Hematopoietic multipotent progenitor cell treated with erythropoietin and hydrocortisone succinate and interleukin-3 and kit ligand, for 17 days (in vitro differentiated cells): ENCODE measurements around the gene XKR7.
"Not testable (repeated sequence)": the region's sequence is repeated elsewhere in the genome, so short reads cannot be mapped to it uniquely, and the experiment has no call there.

Source experiments
- DNase-seq: peaks from one replicate; pipeline ENCODE4 v3.0.0-alpha.2; 2015; ENCODE audit warnings: low spot score

The XKR7 gene, protein sequence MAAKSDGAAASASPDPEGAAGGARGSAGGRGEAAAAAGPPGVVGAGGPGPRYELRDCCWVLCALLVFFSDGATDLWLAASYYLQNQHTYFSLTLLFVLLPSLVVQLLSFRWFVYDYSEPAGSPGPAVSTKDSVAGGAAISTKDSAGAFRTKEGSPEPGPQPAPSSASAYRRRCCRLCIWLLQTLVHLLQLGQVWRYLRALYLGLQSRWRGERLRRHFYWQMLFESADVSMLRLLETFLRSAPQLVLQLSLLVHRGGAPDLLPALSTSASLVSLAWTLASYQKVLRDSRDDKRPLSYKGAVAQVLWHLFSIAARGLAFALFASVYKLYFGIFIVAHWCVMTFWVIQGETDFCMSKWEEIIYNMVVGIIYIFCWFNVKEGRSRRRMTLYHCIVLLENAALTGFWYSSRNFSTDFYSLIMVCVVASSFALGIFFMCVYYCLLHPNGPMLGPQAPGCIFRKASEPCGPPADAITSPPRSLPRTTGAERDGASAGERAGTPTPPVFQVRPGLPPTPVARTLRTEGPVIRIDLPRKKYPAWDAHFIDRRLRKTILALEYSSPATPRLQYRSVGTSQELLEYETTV

DNA sequence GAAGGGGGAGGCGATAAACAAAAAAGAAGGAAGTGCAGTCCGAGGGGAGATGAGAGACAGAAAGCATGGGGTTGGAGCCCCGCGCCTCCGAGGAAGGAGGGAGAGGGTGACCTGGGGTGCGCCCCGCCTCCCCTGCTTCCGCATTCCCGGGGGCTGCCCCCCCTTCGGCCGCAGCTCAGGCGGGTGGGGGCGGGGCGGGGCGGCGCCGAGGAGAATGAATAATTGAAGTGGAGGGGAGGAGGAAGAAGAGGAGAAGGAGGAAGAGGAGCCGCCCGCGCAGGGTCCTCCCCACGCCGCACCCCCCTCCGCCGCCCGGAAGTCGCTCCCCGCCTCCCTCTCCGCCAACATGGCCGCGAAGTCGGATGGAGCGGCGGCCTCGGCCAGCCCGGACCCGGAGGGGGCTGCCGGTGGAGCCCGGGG lies at the start of gene XKR7:
XKR7 (plus strand) TSS at position 322 of the 420 bp plus-strand sequence; CDS start at position 347, 25 bp downstream.
- no peak for DNase-seq

DNA sequence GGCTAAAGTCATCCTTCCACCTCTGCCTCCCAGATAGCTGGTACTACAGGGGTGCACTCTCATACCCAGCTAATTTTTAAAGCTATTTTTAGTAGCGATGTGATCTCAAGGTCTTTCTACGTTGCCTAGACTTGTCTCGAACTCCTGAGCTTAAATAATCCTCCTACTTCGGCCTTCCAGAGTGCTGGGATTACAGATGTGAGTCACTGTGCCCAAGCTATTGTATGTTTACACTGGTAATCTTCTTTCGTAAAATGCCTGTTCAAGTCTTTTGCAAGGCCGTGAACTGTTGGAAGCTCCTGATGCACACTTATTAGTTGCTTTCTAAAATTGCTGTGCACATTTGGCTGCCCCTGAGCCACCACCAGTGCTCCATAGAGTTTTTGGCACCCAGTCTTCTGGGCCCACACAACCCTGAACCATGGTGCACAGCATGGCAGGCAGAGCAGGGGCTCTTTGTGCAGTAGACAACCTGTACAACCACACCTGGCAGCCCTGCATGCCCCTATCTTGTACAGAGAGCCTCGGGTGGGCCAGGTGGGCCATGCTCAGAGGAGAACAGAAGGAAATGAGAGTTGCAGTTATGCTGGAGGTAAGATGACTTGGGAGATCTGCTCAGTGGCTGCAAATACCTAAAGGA lies 49.4 kb upstream of the XKR7 start:
- no peak for DNase-seq

DNA sequence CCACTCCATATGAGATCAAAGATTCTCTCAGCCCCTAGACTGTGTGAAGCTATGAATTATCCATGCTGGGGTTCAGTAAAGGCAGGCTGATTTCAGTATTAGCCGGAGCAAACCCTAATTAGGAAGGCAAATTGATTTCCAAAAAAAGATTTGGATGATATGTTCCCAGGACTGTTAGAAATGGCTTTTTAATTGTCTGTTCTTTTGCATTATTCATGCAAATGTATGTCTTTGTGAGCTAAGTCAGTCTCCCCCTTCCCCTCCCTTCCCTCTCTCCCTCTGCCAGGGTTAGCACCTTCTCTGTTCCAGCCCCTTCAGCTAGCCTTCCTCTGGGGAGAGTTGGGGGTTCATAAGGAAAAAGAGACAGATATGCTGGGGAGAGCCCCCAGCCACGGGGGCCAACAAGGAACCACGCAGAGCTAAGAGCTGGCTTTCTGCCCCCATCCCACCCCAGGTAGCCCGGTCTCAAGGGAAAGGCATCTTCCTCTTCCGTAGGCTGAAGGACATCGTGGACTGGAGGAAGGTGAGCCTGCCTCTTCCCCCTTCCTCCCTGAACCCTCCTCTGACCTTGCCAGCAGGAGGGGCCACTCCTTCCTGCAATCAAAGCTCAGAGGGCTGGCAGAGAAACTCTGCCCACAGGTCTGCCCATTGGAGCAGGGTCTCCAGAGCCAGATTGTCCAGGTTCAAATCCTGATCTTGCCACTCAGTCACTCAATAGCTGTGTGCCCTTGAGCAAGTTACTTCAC lies 48.4 kb upstream of the XKR7 start:
- DNase-seq = no peak

DNA sequence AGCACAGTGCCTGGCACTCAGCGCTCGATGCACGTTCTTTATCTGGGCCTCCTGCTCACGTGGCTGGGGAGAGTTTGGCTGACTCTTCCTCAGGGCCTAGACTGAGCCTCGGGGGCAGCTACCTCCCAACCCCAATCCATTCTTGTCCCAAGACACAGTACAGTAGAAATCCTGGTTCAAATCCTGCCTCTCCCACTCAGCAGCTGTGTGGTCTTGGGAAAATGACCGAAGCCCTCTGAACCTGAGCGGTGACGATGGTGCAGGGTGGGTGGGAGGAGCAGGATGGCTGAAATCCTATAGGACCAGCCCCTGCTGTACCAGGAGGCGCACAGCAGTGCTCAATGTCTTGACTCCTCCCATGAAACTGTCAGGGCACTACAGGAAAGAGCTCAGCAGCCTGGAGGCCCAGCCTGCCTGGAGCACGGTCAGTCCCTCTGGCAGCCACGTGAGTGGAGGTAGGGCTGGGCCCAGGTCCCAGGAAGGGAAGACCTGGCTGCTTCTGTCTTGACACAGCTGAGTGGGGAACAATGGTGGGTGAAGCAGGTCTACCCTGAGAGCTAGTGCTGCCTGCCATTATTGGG lies 47.6 kb upstream of the XKR7 start:
- no peak for DNase-seq

DNA sequence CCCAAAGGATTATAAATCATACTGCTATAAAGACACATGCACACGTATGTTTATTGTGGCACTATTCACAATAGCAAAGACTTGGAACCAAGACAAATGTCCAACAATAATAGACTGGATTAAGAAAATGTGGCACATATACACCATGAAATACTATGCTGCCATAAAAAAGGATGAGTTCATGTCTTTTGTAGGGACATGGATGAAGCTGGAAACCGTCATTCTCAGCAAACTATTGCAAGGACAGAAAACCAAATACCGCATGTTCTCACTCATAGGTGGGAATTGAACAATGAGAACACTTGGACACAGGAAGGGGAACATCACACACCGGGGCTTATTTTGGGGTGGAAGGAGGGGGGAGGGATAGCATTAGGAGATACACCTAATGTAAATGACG lies 46.5 kb upstream of the XKR7 start:
- not testable (repeated sequence) for DNase-seq

DNA sequence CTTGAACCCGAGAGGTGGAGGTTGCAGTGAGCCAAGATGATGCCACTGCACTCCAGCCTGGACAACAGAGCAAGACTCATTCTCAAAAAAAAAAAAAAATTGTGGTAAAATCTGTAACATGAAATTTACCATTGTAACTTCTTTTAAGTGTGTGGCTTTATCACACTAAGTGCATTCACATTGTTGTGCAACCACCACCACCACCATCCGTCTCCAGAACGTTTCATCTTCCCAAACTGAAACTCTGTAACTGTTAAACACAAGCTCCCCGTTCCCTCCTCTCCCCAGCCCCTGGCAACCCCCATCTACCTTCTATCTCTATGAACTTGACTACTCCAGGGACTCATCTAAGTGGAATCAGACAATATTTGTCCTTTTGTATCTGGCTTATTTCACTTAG lies 45.8 kb upstream of the XKR7 start:
- no peak for DNase-seq

DNA sequence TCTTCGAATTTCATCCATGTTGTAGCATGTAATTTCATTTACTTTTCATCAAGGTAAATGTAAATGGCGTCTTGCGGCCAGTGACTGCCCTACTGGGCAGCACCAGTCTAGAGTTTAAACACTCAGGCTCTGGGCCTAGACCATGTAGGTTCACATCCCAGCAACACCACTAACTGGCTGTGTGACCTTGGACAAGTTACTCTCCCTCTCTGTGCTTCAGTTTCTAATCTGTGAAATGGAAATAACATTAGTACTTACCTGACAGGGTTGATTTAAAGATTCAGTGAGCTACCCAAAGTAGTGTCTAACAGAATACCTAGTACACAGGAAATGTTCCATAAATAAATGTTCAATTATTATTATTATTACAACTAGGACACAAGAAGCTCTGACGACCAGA lies 45.4 kb upstream of the XKR7 start:
- DNase-seq = no peak

DNA sequence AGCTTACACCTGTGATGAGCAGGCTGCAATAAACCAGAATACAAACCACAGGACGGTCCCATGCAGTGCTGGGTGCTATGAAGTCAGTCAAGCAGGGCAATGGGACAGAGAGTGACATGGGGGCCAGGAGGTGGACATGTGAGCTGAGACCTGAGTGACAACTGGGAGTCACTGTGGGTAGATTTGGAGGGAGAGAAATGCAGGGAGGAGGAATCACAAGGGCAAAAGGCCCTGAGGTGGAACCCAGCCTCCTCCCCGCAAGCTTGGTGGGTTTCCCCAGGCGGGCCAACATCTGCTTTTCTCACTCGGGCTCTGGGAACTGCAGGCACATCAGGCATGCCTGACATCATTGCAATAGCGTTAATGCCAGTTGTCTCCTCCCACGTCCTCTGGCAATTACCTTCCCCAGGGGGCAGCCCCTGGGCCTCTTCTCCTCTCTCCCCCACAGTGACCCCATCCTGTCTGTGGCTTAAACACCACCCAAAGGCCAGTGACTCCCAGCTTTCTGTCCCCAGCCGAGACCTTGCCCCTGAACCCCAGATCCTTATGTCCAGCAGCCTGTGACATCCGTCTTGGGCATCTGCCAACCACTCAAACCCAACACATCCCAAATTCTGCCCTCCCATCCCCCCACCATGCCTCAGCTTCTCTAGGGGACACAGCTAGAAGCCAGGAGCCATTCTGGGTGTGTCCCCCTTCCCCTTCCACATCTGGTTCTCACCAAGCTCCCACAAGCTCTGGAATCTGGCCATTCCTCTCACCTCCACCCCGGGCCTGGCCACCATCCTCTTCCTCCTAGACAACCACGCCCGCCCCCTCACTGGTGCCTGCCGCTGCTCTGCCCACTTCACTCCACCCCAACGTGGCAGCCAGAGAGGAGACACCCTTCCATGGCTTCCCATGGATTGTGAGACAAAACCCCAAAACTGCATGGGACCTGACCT lies 44.3 kb upstream of the XKR7 start:
- no peak for DNase-seq

DNA sequence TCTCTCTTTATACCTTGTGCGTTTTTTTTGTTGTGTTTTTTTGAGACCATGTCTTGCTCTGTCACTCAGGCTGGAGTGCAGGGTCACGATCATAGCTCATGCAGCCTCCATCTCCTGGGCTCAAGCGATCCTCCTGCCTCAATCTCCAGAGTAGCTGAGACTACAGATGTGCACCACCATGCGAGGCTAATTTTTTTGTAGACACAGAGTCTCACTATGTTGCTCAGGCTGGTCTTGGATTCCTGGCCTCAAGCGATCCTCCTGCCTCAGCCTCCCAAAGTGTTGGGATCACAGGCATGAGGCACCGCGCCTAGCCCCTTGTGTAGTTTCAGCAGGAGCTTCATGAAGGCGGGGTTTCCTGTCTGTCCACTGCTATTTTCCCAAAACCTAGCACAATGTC lies 43.4 kb upstream of the XKR7 start:
- no peak for DNase-seq

DNA sequence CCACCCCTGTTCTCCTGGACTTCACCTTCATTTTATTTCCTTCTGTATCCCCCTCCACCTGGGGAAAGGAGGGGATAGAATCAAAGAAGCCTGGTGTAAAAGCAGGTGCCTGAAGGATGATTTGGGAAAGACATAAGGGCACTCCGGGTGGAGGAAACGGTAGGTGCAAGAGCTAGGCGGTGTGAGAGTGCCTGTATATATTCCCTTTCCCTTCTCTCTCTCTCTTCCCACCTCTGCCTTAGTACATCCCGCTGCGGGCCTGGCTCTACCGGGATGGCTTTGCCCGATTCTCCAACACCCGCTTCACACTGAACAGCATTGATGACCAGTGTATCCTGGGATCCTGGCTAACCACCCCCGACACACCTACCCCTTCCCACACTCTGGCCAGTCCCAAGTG lies 42.3 kb upstream of the XKR7 start:
- DNase-seq = no peak

DNA sequence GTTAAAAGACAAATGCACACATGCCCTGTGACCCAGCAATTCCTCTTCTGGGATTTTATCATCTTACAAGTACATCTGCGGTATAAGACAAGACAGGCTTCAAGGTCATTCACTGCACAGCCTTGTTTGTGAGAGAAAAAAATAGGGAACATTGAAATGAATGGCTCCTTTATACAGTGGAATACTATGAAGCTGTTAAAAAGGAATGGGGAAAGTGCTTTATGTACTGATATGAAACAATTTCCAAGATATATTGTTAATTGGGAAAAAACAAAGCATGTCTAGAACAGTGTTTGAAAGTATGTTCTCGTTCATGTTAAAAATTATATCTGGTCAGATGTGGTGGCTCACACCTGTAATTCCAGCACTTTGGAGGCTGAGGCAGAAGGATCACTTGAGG lies 41.5 kb upstream of the XKR7 start:
- DNase-seq = no peak

DNA sequence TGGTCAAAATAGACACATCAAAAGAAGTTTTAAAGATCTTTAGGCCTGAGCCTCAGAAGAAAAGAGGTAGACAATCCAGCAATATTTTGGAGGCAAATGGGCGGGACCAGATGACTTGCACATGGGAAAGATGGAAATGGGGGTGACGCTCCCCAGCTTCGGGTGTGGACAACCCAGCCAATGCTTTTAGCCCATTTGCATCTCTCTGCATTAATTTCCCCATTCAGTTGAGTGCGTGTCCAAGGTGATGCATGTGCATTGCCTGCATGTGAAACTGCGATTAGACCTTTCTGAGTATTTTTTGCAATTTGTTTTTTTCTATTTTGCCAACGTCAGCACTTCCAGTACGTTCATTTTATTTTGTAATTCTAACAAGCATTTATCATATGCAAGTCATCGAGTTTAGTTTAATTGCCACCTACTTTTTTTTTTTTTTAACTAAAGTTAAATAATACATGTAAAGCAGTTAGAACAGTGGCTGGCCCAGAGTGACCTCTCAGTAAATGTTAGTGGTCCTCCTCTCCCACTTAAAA lies 40.3 kb upstream of the XKR7 start:
- no peak for DNase-seq

DNA sequence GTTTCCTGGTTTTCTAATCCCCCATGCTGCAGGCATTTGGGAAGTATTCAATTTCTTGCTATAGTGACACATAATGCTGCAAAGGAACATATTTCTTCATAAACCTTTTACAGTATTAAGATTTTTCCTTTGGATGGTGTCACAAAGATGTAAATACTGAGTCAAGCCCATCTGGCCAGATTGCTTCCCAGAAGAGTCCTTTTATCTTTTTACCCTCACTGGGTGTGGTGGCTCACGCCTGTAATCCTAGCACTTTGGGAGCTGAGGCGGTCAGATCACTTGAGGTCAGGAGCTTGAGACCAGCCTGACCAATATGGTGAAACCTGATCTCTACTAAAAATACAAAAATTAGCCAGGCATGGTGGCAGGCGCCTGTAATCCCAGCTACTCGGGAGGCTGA lies 38.3 kb upstream of the XKR7 start:
- DNase-seq = not testable (repeated sequence)

DNA sequence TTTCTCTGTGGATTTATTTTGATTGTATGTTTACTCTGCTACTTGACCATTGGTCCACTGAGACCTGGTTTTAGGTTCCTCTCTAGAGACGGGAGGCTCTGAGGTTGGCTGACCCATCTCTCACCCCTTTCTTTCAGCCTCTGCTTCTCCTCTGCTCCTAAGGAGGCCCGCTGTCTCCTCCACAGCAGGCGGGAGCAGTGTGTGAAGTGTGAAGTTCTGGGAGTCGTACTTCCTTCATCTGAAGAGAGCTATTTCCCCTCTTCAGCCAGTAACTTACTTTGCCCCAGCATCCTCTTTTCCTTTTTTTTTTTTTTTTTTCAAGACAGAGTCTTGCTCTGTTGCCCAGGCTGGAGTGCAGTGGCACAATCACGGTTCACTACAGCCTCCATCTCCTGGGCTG lies 37.2 kb upstream of the XKR7 start:
- DNase-seq = no peak

DNA sequence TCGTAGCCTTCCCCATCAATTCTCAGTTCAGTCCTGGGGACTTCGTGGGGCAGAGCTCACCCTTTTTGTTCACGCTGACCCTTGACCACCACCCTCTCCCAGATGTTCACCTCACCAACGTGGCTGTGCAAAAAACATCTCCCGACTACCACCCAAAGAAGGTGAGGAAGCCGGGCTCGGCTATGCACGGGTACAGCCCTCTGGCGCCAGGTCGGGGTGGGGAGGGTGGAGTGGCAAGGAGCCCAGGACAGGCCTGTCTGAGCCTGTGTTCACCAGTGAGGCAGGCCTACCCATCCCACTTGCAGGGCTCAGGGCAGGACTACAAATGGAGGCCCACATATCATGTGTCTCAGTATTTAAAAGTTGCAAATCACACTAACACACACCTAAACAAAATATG lies 34.3 kb upstream of the XKR7 start:
- no peak for DNase-seq

DNA sequence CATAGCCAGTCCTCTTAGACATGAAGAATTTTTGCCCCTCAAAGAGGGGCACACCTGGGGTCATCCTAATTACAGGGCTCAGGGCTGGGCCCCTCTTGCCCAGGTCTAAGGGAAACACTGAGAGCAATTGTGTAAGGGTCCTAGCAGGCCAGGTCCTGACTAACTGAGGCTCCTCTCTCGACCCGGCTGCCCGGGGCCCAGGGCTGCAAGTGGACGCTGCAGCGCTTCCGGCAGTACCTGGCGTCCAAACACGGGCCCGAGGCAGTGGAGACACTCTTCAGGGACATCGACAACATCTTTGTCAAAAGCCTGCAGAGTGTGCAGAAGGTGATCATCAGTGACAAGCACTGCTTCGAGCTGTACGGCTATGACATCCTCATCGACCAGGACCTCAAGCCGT lies 33.5 kb upstream of the XKR7 start:
- DNase-seq = no peak

DNA sequence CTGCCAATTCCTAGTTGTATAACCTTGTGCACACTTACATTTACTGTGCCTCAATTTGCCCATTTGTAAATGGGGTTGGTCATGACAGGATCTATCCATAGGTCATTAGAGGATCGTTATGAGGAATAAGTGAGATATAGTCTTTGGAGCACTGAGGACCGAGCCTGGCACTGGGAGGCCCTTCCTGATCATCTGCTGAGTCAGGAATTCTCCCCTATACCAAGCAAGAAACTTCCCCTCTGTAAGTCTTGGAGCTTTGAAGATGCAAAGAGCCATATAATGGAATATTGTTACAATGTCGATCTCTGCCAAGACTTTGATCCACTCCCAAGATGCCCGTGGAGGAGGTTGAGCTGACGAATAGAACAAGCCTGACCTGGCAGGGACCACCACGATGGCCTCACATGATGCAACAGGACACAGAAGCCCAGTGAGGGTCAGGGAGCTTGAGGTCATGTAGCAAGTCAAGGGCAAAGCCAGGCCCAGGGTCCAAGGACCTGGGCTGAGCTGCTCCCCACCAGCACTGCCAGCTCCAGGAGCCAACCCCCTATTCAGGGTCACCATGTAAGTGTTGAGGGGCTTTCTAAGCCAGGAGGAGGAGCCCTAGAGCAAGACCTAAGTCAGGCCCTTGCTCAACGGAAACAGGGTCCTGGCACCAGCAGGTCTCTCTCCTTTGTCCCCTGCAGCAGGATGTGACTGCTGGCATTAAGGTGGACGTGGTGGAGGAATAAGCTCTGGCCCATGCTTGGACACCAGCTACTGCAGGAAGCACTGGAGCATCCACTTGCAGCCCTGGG lies 32.8 kb upstream of the XKR7 start:
- no peak for DNase-seq

DNA sequence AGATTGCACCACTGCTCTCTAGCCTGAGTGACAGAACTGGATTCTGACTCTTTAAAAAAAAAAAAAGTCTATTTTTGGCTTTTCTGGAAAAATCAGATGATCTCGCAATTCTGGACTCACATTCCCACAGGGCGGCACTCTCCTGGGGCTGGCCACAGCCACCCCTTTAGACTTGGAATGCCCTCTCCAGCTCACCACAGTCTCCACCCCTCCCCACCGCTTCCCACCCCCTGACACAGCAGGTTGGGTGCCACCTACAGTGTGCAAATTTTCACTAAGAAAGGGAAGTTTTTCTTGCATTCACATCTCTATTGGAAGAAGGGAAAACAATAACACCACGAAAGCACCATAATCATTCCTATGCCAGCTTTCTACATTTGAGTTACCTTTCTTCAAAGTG lies 31.5 kb upstream of the XKR7 start:
- DNase-seq = no peak

DNA sequence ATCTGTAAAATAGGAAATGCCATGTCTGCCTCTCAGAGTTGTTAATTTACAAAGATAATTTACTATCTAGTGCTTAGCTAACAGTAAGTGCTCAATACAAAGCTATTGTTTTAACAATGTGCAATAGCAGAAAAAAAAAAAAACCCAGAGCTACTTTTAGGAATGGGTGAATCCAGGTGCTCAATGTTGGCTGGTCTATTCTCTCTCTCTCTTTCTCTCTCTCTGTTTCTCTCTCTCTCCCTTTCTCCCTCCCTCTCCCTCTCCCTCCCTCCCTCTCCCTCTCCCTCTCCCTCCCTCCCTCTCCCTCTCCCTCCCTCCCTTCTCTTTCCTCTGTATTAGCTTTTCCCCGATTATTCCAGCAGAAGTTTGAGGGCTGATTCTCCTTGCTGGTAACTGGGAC lies 30.1 kb upstream of the XKR7 start:
- DNase-seq = no peak

DNA sequence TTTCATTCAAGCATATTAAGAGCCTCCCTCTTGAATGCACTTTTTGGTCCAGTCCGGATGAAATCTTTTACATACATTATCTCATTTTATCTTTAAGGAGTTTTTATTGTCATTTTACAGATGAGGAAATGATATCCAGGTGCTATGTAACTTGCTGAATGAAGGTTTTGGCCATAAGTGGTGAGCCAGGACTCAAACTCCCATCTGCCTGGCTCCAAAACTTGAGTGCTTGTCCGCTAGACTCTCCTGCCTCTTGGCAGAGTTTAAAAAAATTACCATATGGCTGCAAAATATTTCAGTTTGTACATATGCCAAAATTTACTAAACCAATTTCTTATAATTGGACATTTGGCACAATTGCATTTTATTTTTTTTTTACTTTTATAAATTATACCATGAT lies 28.3 kb upstream of the XKR7 start:
- no peak for DNase-seq
